Spleen (tissue), 13 donors: ENCODE measurements around the gene MAP1LC3C. TPM values are rescaled to one million over a fixed set of nuclear protein-coding genes. Genes with fewer than 3 reads are reported as not detected.

ENCODE experiments used
- DNase-seq: peaks from one replicate; pipeline ENCODE4 v3.0.0-alpha.2; 2020
- H3K27ac ChIP-seq, 8 donors: fragments of 200-600 bp; sonication (generic) in 7 of 8; 1 replicate in 4 of 8; 2 replicates in 4 of 8; pipeline versions ENCODE4 v1.5.0 to v1.8.0; 2016 to 2021; ENCODE audit warnings: inconsistent platforms in 4 of 8, mild to moderate bottlenecking in 4 of 8, moderate library complexity in 1 of 8
- H3K27me3 ChIP-seq, 7 donors: fragments of 200-600 bp; sonication (generic) in 6 of 7; replicated peaks in 1 of 7; 1 replicate in 4 of 7; 2 replicates in 3 of 7; pipeline versions ENCODE4 v1.5.0 to v1.8.0; 2016 to 2021; ENCODE audit warnings: inconsistent platforms in 3 of 7, mild to moderate bottlenecking in 1 of 7
- H3K36me3 ChIP-seq, 6 donors: fragments of 200-600 bp; sonication (generic) in 5 of 6; 1 replicate in 4 of 6; 2 replicates in 2 of 6; pipeline versions ENCODE4 v1.5.0 to v1.8.0; 2016 to 2021; ENCODE audit warnings: inconsistent platforms in 2 of 6
- H3K4me1 ChIP-seq, 6 donors: fragments of 200-600 bp; sonication (generic) in 5 of 6; 1 replicate in 3 of 6; 2 replicates in 3 of 6; pipeline versions ENCODE4 v1.5.0 to v1.8.0; 2016 to 2021; ENCODE audit warnings: inconsistent platforms in 3 of 6
- H3K4me3 ChIP-seq, 8 donors: fragments of 200-600 bp; sonication (generic) in 7 of 8; 1 replicate in 4 of 8; 2 replicates in 4 of 8; pipeline versions ENCODE4 v1.5.0 to v1.8.0; 2016 to 2021; ENCODE audit warnings: inconsistent platforms in 4 of 8, mild to moderate bottlenecking in 4 of 8, moderate library complexity in 2 of 8
- H3K9me3 ChIP-seq, 8 donors: fragments of 200-600 bp; sonication (generic) in 7 of 8; 1 replicate in 4 of 8; 2 replicates in 4 of 8; pipeline versions ENCODE4 v1.5.0 to v1.8.0; 2016 to 2021; ENCODE audit warnings: inconsistent platforms in 4 of 8
- CTCF ChIP-seq, 11 experiments: fragments of 200-600 bp in 7 of 11; fragments of 450-650 bp in 4 of 11; sonication (generic) in 4 of 11; IDR thresholded peaks in 8 of 11; conservative IDR thresholded peaks in 3 of 11; 1 replicate in 7 of 11; 2 replicates in 4 of 11; pipeline versions ENCODE4 v1.4.0 to v1.8.0; 2016 to 2021; ENCODE audit warnings: antibody characterized with exemption in 11 of 11, inconsistent platforms in 4 of 11, mild to moderate bottlenecking in 1 of 11
- POLR2A ChIP-seq, 3 donors: fragments of 450-650 bp; IDR thresholded peaks; one replicate each; pipeline ENCODE4 v1.5.1; 2017; ENCODE audit warnings: antibody characterized with exemption in 3 of 3, mild to moderate bottlenecking in 1 of 3
- POLR2AphosphoS5 ChIP-seq, 3 donors: sonication (generic); formaldehyde crosslinking; IDR thresholded peaks; one replicate each; pipeline ENCODE4 v1.5.1; 2017; ENCODE audit warnings: antibody characterized with exemption in 3 of 3
- WGBS, 5 donors: extraction: QIAGEN DNeasy Blood & Tissue Kit in 3 of 5; methylation state at CpG; one replicate each; pipeline versions ENCODE4 v1.1.5 to v1.1.7; 2013 to 2018; 5-methylcytosine and 5-hydroxymethylcytosine counted together
- intact Hi-C: fragments of 100-400 bp; cut with DNase I; formaldehyde crosslinking; loops from one replicate; pipeline ENCODE4 v1.15.0; 2023; ENCODE audit warnings: low total_unique reads
- long read RNA-seq, 2 donors: transcript quantifications; one replicate each; lab custom pipeline, GENCODE V29; 2026
- polyA plus RNA-seq, 3 donors: library from polyadenylated mRNA; stranded (reverse); fragments of 200-250 nt; gene quantifications; one replicate each; pipeline ENCODE4 v1.2.1, GENCODE V29; 2013
- total RNA-seq, 7 donors: library from RNA; depleted of rRNA in 3 of 7; stranded (reverse); fragments of >200 nt in 3 of 7; fragmentation: NEBNext Ultra II Directional in 4 of 7; extraction: Animal tissue kit (Norgen Biotek cat#: 25700) in 4 of 7; gene quantifications; one replicate each; pipeline versions ENCODE4 v1.1.0 to v1.2.1, GENCODE V29; 2016 to 2021
- donor health status: healthy with polysubstance abuse.
- donor health status: DM: no; HTN: no; CAD: no; lungs with moderate emphysema.
- donor health status: DM: no; HTN: no; CAD: no.
- donor health status: Bipolar disorder and iron deficiency.
- donor health status: healthy.
- donor health status: DM: no; HTN: no; CAD: no.
- donor health status: DM: yes; HTN: yes; CAD: no.

The MAP1LC3C gene
- total RNA-seq = under 1 TPM in 4 of 7 donors, not detected in 3; 0.32 to 0.70 (median 0.65) TPM
- under 1 TPM; 0.20 to 0.49 (median 0.38) TPM for polyA plus RNA-seq
- long read RNA-seq, donor 1 = 0 reads
- long read RNA-seq, donor 2 = 0 reads

GRCh38 chr1:241999026-241999425 lies at the start of gene MAP1LC3C:
Gene MAP1LC3C, minus strand, starts transcription at chr1:241999098. Its CDS starts 90 bp downstream, at chr1:241999008.
- H3K27ac ChIP-seq = no peak within 1 kb of the TSS
- TF ChIP-seq CTCF (IDR thresholded peaks at IDR 0.05 in 8 of 11, conservative IDR thresholded peaks at IDR 0.05 in 3 of 11) (no peak), POLR2AphosphoS5 (IDR thresholded peaks at IDR 0.05) (no peak), POLR2A (IDR thresholded peaks at IDR 0.05) (no peak)
- 44 to 56% (median 52%) methylated on average over 4 of the region's 4 CpGs for WGBS, 5 donors
- H3K36me3 ChIP-seq = no peaks in the 10 kb centered on the region
- H3K4me3 ChIP-seq = peak within 1 kb of the TSS in 6 of 8 donors; percentile 13 to 59 (median 28)
- peaks cover 0 to 13% (median 8%) of the 10 kb centered on the region in 6 donors for H3K4me1 ChIP-seq
- intact Hi-C loops = no loop called here
- H3K9me3 ChIP-seq = no peaks in the 10 kb centered on the region
- no peaks in the 10 kb centered on the region for H3K27me3 ChIP-seq
- DNase-seq = no peak

DNA sequence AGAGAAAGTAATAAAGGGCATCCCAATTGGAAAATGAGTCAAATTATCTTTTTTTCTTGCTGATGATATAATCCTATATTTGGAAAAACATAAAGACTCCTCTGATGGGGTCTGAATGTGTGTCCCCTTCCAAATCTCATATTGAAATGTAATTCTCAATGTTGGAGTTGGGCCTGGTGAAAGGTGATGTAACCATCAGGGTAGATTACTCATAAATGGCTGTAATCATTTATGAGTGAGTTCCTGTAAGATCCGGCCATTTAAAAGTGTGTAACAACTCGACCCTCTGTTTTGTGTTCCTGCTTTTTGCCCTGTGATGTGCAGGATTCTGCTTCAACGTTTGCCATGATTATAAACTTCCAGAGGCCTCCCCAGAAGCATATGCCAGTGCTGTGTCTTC lies 44.3 kb upstream of the MAP1LC3C start:
- WGBS, 5 donors = 42 to 54% (median 48%) methylated on average over 3 of the region's 3 CpGs
- TF ChIP-seq POLR2A (IDR thresholded peaks at IDR 0.05) = no peak
- TF ChIP-seq POLR2AphosphoS5 (IDR thresholded peaks at IDR 0.05) = no peak
- no peak for TF ChIP-seq CTCF (IDR thresholded peaks at IDR 0.05 in 8 of 11, conservative IDR thresholded peaks at IDR 0.05 in 3 of 11)
- no peak overlapping the region for H3K27ac ChIP-seq
- H3K27me3 ChIP-seq = no peaks in the 10 kb centered on the region
- intact Hi-C loops = no loop called here
- no peaks in the 10 kb centered on the region for H3K36me3 ChIP-seq
- H3K4me3 ChIP-seq = no peak overlapping the region
- DNase-seq = no peak
- H3K9me3 ChIP-seq = peaks cover 0 to 11% (median 7%) of the 10 kb centered on the region in 8 donors
- H3K4me1 ChIP-seq = no peaks in the 10 kb centered on the region

DNA sequence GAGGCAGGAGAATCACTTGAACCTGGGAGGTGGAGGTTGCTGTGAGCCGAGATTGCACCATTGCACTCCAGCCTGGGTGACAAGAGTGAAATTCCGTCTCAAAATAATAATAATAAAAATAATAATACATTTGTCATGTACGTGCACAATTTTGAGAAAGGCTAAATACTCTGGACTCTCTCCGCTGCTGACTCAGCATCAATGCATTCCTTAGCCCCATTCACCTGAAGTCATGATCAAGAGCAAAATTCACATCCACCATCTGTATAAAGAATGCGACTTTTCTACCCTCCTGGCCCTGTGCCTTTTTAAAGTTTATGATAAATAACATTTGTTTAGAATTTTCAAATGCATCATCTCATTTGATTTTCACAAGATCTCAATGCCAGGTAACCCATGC lies 35.5 kb upstream of the MAP1LC3C start:
- intact Hi-C loops = no loop called here
- DNase-seq = no peak
- Histone ChIP-seq H3K27ac (no peak overlapping the region), H3K36me3 (no peaks in the 10 kb centered on the region), H3K9me3 (no peaks in the 10 kb centered on the region), H3K27me3 (peaks cover 0 to 3% (median 0%) of the 10 kb centered on the region in 7 donors), H3K4me1 (no peaks in the 10 kb centered on the region), H3K4me3 (no peak overlapping the region)
- TF ChIP-seq POLR2AphosphoS5 (IDR thresholded peaks at IDR 0.05) (no peak), POLR2A (IDR thresholded peaks at IDR 0.05) (no peak), CTCF (IDR thresholded peaks at IDR 0.05 in 8 of 11, conservative IDR thresholded peaks at IDR 0.05 in 3 of 11) (no peak)
- WGBS, 5 donors = 88 to 95% (median 92%) methylated on average over 5 of the region's 5 CpGs

- Histone ChIP-seq H3K4me3 (no peak overlapping the region), H3K4me1 (no peaks in the 10 kb centered on the region), H3K36me3 (no peaks in the 10 kb centered on the region), H3K9me3 (no peaks in the 10 kb centered on the region), H3K27ac (no peak overlapping the region), H3K27me3 (peaks cover 0 to 5% (median 0%) of the 10 kb centered on the region in 7 donors)
- 58 to 77% (median 65%) methylated on average over 4 of the region's 4 CpGs for WGBS, 5 donors
- TF ChIP-seq POLR2A (IDR thresholded peaks at IDR 0.05) = no peak
- no peak for TF ChIP-seq POLR2AphosphoS5 (IDR thresholded peaks at IDR 0.05)
- intact Hi-C loops = no loop called here
- no peak for DNase-seq
These were observed 34.5 kb upstream of the MAP1LC3C start for GRCh38 chr1:242033447-242033846.
